Kidney epithelial cell (primary cell): ENCODE data around the gene SLA2. TPM values are rescaled to one million over a fixed set of nuclear protein-coding genes. Genes with fewer than 3 reads are reported as not detected.

Source experiments
- DNase-seq: peaks from one replicate; pipeline ENCODE4 v3.0.0-alpha.2; 2010; ENCODE audit warnings: low read depth
- H3K27me3 ChIP-seq: 2 replicates; pipeline ENCODE4 v1.6.0; 2011; ENCODE audit warnings: low read length; ENCODE audit not compliant: control insufficient read depth, insufficient read depth
- H3K36me3 ChIP-seq: 2 replicates; pipeline ENCODE4 v1.5.1; 2011; ENCODE audit warnings: low read length; ENCODE audit not compliant: control insufficient read depth, insufficient read depth
- H3K4me3 ChIP-seq: 2 replicates; pipeline ENCODE4 v1.5.1; 2011; ENCODE audit warnings: low read depth, mild to moderate bottlenecking, control low read depth, low read length
- CTCF ChIP-seq: IDR thresholded peaks from 2 replicates; pipeline ENCODE4 v1.5.1; 2011; ENCODE audit warnings: mild to moderate bottlenecking, moderate library complexity, low read length, control low read depth, inconsistent platforms; ENCODE audit not compliant: insufficient read depth, poor library complexity, severe bottlenecking
- total RNA-seq: library from RNA; depleted of rRNA; stranded (reverse); fragments of >200 nt; gene quantifications from 2 replicates; pipeline ENCODE4 v1.2.3, GENCODE V29; 2015

The SLA2 gene
- total RNA-seq, 1 donor from 2014 or later: 0.08 TPM

GRCh38 chr20:36604952-36605398 lies 41.0 kb downstream of the SLA2 start:
- no peak for DNase-seq
- H3K27me3 ChIP-seq: no peaks in the 10 kb centered on the region
- TF ChIP-seq CTCF: no peak
- H3K36me3 ChIP-seq: peaks cover 2% of the 10 kb centered on the region
- peak overlapping the region; percentile 24 for H3K4me3 ChIP-seq

DNA sequence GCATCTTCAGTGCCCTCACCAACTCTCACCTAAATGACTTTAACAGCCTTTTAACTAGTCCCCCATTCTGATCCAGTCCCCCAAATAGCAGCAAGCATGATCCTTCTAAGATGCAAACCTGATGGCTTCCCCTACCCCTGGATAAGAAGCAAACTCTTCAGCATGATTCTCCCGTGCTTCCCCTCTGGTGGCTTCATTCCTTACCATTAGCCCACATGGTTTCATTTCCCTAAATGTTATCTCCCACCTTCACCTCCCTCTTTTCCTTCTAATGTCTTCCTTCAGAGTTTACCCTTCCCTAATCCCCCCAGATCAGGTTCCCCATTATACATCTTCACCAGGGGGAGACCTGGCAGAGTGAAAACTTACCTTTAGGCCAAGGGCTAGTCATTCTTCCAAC lies 44.5 kb downstream of the SLA2 start:
- no peaks in the 10 kb centered on the region for H3K27me3 ChIP-seq
- TF ChIP-seq CTCF: no peak

DNA sequence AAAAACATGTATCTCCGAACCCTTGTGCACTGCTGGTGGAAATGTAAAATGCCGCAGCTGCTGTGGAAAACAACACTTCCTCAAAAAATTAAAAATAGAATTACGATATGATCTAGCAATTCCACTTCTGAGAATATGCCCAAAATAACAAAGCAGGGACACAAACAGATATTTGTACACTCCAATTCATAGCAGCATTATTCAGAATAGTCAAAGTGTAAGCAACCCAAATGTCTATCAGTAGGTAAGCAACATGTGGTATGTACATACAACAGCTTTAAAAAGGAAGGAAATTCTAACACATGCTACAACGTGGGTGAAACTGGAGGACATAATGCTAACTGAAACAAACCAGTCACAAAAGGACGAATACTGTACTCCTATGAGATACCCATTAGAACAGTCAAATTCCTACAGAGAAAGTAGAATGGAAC lies 46.1 kb downstream of the SLA2 start:
- Histone ChIP-seq H3K36me3 (no peaks in the 10 kb centered on the region), H3K27me3 (no peaks in the 10 kb centered on the region), H3K4me3 (no peak overlapping the region)
- no peak for TF ChIP-seq CTCF
- no peak for DNase-seq

More for the DNA sequence above, 44.5 kb downstream of the SLA2 start:
- H3K36me3 ChIP-seq: no peaks in the 10 kb centered on the region
- no peak overlapping the region for H3K4me3 ChIP-seq
- DNase-seq: no peak

- no peak for DNase-seq
- no peak for TF ChIP-seq CTCF
- Histone ChIP-seq H3K36me3 (no peaks in the 10 kb centered on the region), H3K4me3 (no peak overlapping the region), H3K27me3 (no peaks in the 10 kb centered on the region)
Observed at GRCh38 chr20:36593347-36593929, 52.6 kb downstream of the SLA2 start.

- no peak for DNase-seq
- H3K36me3 ChIP-seq: no peaks in the 10 kb centered on the region
Observed at GRCh38 chr20:36591854-36592641, 53.9 kb downstream of the SLA2 start.

More at GRCh38 chr20:36591854-36592641, 53.9 kb downstream of the SLA2 start:
- Histone ChIP-seq H3K4me3 (no peak overlapping the region), H3K27me3 (no peaks in the 10 kb centered on the region)
- TF ChIP-seq CTCF: peak; percentile 33
